22Rv1 (cell line): ENCODE data around the gene MAPK1.
"Not testable (repeated sequence)": the region's sequence is repeated elsewhere in the genome, so short reads cannot be mapped to it uniquely, and the experiment has no call there.

Experiments used
- H3K27ac ChIP-seq: fragments of 450-650 bp; 2 replicates; pipeline ENCODE4 v1.5.1; 2017
- CTCF ChIP-seq: fragments of 450-650 bp; IDR thresholded peaks from 2 replicates; pipeline ENCODE4 v1.5.1; 2017; ENCODE audit warnings: mild to moderate bottlenecking
- ZFX ChIP-seq: fragments of 450-650 bp; IDR thresholded peaks from 2 replicates; pipeline ENCODE4 v1.6.1; 2017; ENCODE audit warnings: antibody characterized with exemption, borderline replicate concordance

The MAPK1 gene

GRCh38 chr22:21816787-21817496 lies 50.5 kb downstream of the MAPK1 start:
- TF ChIP-seq ZFX, result no peak
- no peak for TF ChIP-seq CTCF
- no peak overlapping the region for H3K27ac ChIP-seq

- TF ChIP-seq CTCF, result no peak
- no peak for TF ChIP-seq ZFX
- no peak overlapping the region for H3K27ac ChIP-seq
Observed at GRCh38 chr22:21816472-21816786, 51.0 kb downstream of the MAPK1 start.

GRCh38 chr22:21815958-21816357 lies 51.5 kb downstream of the MAPK1 start:
- TF ChIP-seq ZFX (no peak), CTCF (no peak)
- no peak overlapping the region for H3K27ac ChIP-seq

- no peak overlapping the region for H3K27ac ChIP-seq
Observed at GRCh38 chr22:21815357-21815756, 52.1 kb downstream of the MAPK1 start.

GRCh38 chr22:21811982-21812381 lies 55.5 kb downstream of the MAPK1 start:
- H3K27ac ChIP-seq, result no peak overlapping the region
- TF ChIP-seq CTCF (no peak), ZFX (no peak)

More at GRCh38 chr22:21815357-21815756, 52.1 kb downstream of the MAPK1 start:
- no peak for TF ChIP-seq ZFX
- no peak for TF ChIP-seq CTCF

- TF ChIP-seq ZFX (no peak), CTCF (no peak)
- H3K27ac ChIP-seq, result peak overlapping the region; percentile 28
Observed at GRCh38 chr22:21807544-21808529, 59.6 kb downstream of the MAPK1 start.

GRCh38 chr22:21805325-21805724 lies 62.1 kb downstream of the MAPK1 start:
- H3K27ac ChIP-seq, result not testable (repeated sequence)
